Measurements from ENCODE around the gene GALNT16. TPM values are rescaled to one million over a fixed set of nuclear protein-coding genes. Genes with fewer than 3 reads are reported as not detected.

Gene GALNT16
- total RNA-seq, 1 donor from 2014 or later = 8.2 TPM

DNA sequence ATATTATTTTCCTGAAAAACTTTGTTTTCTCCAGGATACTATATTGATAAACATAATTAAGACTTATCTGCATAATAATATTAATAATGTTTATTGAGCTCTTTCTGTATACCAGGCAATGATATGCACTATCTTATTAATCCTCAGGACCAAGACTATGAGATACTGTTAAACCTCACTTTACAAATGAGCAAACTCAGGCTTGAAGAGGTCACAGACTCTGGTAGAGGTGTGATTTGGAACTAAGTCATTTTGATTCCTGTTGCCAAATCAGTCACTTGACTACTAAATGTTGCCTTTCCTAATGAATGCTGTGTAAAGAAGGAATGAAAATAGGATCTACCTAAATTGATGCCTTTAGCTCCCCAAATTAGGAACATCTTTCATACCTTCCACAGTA, 145.8 kb downstream of the GALNT16 start:
- no peak for TF ChIP-seq CTCF (IDR thresholded peaks at IDR 0.05; ENCODE audit: unreplicated experiment)
- peaks cover 3% of the 10 kb centered on the region for H3K36me3 Mint-ChIP-seq
- H3K9me3 Mint-ChIP-seq = no peaks in the 10 kb centered on the region
- no peak for DNase-seq (ENCODE audit: low spot score in 2 of 2, unreplicated experiment in 2 of 2)
- peaks cover 17% of the 10 kb centered on the region for H3K4me1 Mint-ChIP-seq
- no peaks in the 10 kb centered on the region for H3K27me3 Mint-ChIP-seq (ENCODE audit: low read depth)
- no peak overlapping the region for H3K27ac Mint-ChIP-seq
- no peak overlapping the region for H3K4me3 Mint-ChIP-seq

Other genes starting within 250 kb of the GALNT16 start
- 61.8 to 64.9 TPM (median 64.4 TPM) in 3 replicates for gene DCAF5, start 107.0 kb upstream of the GALNT16 start, total RNA-seq
- 27.4 to 30.6 TPM (median 29.8 TPM) in 3 replicates for gene EXD2, start 68.7 kb upstream of the GALNT16 start, total RNA-seq
- gene ERH, start 138.1 kb downstream of the GALNT16 start, total RNA-seq = 257 to 273 TPM (median 261 TPM) in 3 replicates
- 59.1 to 59.9 TPM (median 59.4 TPM) in 3 replicates for gene SLC39A9, start 138.5 kb downstream of the GALNT16 start, total RNA-seq
- gene PLEKHD1, start 224.6 kb downstream of the GALNT16 start, total RNA-seq = 0.20 to 0.24 TPM (median 0.20 TPM) in 3 replicates